ENCODE measurements around the gene NFAT5.
"Not testable (repeated sequence)": the region's sequence is repeated elsewhere in the genome, so short reads cannot be mapped to it uniquely, and the experiment has no call there.

NFAT5 gene

GRCh38 chr16:69595127-69596036 is 29.6 kb downstream of the NFAT5 start:
- no peak for DNase-seq (ENCODE audit: low read depth)

- no peak for DNase-seq (ENCODE audit: low read depth)
These were observed 31.0 kb downstream of the NFAT5 start for GRCh38 chr16:69596801-69597200.

DNA sequence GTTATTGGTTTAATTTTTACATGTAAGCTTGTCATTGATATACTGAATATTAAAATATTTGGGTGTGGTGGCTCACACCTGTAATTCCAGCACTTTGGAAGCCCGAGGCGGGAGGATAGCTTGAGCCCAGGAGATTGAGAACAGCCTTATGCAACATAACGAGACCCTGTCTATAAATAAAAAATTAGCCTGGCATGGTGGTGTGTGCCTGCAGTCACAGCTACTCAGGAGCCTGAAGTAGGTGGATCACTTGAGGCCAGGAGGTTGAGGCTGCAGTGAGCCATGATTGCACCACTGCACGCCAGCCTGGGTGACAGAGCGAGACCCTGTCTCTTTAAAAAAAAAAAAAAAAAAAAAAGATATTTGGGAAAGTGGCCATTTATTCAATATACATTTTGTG is 32.3 kb downstream of the NFAT5 start:
- no peak for DNase-seq (ENCODE audit: low read depth)

- DNase-seq (ENCODE audit: low read depth), result no peak
These were observed 34.0 kb downstream of the NFAT5 start for GRCh38 chr16:69599731-69600130.

- no peak for DNase-seq (ENCODE audit: low read depth)
These were observed 34.4 kb downstream of the NFAT5 start for GRCh38 chr16:69600202-69600601.

- no peak for DNase-seq (ENCODE audit: low read depth)
These were observed 35.5 kb downstream of the NFAT5 start for GRCh38 chr16:69601250-69601649.

DNA sequence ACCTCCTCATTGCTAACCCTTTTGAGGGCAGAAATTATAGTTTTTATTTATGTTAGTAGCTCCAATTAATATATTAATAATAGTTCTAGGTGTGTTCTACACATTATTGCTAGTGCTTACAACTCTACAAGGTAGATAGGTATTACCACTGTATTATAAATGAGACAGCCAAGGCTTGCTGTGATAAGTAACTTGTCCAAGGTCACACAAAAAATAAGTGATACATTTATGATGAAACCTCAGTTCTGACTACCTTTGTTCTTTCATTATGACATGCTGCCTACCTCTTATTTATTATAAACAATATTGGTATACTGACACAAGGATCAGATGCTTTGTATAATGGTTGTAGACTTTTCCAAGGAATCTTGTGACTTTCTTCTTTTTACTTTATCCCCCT is 41.2 kb downstream of the NFAT5 start:
- DNase-seq (ENCODE audit: low read depth), result no peak

GRCh38 chr16:69607674-69608073 is 41.9 kb downstream of the NFAT5 start:
- DNase-seq (ENCODE audit: low read depth), result no peak

- DNase-seq (ENCODE audit: low read depth), result no peak
These were observed 44.6 kb downstream of the NFAT5 start for GRCh38 chr16:69610356-69610755.

DNA sequence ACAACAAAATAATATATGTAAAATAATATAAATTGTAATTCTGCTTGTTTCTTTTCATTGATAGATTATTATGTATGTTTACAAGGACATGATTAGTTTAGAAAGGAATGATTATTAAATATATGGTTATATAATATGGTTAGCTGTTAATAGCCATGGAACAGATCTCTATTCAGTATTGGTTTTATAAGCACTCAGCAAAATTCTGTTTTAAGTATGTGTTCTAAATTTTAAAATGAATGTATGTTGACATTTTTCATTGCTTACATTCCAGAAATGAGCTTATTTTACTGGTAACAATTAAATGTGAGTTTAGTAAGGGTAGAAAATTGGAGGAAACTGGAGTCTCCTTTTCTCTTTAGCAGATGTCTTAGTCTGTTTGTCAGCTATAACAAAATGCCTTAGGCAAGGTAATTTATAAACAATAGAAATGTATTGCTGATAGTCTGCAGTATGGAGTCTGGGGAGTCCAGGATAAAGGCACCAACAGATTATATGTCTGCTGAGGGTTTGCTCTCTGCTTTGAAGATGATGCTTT is 45.4 kb downstream of the NFAT5 start:
- no peak for DNase-seq (ENCODE audit: low read depth)

DNA sequence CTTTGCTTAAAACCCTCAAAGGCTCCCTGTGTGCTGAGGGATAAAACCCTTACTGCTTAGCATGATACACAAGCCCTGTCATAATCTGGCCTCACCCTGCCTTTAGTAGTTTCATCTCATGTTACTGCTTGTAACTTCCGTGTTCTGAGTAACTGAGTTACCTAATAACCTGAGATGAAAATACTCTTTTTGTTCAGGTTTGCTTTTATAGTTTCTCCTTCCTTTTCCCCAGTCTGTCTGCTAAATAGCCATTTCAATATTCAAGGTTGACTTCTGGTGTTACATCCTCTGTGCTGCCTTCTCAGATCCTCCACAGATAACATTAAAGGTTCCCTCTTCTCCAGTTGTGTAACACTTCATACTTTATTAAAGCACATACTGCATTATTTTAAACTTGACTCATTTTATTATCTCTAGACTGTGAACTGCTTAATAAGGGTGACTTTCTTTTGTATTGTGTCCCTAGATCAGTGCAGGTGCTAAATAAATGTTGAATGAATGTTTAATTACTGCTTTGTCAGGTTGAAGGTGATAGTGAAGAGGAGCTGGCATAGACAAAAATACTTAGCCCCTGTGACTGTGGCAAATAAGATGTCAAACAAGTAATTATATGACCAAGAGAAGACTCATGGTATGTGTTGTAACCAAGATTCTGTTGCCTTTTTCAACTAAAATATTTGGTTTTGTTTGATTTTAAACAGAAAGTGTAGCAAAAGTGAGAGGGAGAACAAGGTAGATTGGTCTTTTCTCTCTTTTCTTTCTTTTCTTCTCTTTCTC is 47.8 kb downstream of the NFAT5 start:
- DNase-seq (ENCODE audit: low read depth), result no peak

DNA sequence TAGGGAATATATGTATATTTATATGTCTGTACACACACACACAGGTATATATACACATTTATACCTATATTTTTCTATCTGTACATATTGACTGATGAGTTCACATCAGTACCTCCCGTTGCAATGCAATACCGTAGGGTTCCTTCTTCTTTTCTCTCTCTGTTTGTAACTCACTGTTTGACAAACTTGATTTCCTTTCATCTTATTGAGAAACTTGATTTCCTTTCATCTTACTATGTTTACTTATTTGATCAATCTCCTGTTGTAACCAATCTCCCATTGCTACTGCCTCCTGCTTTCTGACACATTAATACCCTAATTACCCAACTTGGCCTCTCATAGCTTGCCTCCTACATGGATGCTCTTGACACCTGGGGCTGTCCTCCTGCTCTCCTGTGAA is 49.8 kb downstream of the NFAT5 start:
- no peak for DNase-seq (ENCODE audit: low read depth)

- no peak for DNase-seq (ENCODE audit: low read depth)
These were observed 50.3 kb downstream of the NFAT5 start for GRCh38 chr16:69616082-69616481.

- no peak for DNase-seq (ENCODE audit: low read depth)
These were observed 52.5 kb downstream of the NFAT5 start for GRCh38 chr16:69618307-69618706.

DNA sequence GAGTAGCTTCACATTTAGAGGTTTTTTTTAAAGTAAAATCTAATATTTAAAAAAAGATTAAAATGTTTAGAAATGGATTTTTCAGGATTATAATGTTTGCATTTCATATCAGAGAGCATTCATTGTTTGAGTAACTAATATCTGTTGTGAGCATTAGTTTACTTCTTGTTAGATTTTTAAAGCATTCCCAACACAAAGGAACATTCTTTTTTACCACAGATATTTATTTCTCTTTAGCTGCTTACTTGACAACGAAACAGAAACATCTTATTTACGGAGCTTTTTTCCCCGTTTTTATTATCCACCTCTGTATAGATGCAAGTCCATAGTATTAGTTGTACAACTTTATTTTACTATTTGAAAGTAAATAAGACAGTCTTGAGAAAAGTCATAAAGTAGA is 53.0 kb downstream of the NFAT5 start:
- DNase-seq (ENCODE audit: low read depth), result no peak

GRCh38 chr16:69619514-69619913 is 53.7 kb downstream of the NFAT5 start:
- DNase-seq (ENCODE audit: low read depth), result no peak

GRCh38 chr16:69620573-69620972 is 54.8 kb downstream of the NFAT5 start:
- DNase-seq (ENCODE audit: low read depth), result no peak

DNA sequence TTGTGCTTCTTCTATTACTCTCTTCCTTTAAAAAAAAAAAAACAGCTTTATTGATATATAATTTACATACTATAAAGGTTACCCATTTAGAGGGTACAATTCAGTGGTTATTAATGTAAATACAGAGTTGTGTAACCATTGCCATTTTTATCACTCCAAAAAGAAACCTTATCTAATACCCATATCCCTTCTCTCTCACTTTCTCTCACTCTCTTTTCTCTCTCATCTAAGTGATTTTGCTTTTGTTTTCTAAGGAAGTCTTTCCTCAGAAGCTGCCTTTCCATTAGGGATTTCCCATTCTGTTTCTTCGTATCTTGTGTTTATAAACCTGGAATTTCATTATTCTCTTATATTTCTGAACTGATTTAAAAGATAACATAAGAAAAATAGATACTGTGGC is 55.5 kb downstream of the NFAT5 start:
- no peak for DNase-seq (ENCODE audit: low read depth)

DNA sequence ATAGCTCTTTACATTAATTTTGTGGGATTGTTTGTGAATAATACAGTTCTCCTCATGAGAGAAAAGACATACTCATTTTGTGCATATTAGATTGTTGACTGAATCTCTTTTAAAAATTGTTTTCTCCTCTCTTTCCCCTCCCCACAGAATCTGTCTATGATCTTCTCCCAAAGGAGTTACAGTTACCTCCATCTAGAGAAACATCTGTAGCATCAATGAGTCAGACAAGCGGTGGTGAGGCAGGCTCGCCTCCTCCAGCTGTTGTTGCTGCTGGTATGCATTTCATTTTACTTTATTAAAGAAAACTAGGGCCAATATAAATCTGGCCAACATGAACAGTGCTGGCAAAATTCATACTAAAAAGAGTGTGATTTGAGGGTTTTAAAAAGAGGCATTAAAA is 60.5 kb downstream of the NFAT5 start:
- DNase-seq (ENCODE audit: low read depth), result no peak

DNA sequence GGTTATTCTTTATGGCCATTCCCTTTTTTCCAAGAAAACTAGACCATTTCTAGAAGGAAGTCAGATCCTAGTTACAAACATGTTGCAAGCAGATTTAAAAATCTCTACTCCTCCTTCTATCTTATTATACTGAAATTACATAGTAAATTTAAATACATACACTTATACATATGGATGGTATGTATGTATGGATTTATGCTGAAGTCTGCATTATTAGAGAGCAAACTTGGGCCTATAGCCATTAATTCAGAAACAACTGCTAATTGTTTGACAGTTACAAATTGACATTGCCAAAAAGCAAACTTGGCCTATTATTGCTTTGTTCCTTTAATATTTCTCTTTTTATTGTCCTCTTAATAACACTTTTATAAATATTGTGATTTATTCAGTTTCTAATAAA is 67.1 kb downstream of the NFAT5 start:
- DNase-seq (ENCODE audit: low read depth), result no peak

DNA sequence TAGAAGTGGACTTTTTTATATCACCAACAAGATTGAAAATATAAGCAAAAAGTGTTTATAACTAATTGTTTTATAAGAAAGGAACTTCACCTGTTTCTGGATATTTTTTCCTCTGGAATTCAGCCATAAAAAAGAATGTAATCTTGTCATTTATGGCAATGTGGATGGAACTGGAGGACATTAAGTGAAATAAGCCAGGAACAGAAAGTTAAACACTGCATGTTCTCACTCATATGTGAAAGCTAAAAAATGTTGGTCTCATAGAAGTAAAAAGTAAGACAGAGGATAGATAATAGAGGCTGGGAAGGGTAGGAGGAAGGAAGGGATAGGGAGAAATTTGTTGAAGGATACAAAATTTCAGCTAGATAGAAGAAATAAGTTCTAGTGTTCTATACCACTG is 67.6 kb downstream of the NFAT5 start:
- DNase-seq (ENCODE audit: low read depth), result no peak

DNA sequence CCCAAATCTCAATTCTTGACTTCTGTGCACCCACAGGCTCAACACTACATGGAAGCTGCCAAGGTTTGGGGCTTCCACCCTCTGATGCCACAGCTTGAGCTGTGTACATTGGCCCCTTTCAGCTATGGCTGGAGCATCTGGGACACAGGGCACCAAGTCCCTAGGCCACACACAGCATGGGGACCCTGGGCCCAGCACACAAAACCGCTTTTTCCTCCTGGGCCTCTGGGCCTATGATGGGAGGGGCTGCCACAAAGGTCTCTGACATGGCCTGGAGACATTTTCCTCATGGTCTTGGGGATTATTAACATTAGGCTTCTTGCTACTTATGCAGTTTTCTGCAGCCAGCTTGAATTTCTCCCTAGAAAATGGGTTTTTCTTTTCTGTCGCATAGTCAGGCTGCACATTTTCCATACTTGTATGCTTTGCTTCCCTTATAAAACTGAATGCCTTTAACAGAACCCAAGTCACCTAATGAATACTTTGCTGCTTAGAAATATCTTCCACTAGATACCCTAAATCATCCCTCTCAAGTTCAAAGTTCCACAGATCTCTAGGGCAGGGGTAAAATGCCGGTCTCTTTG is 70.9 kb downstream of the NFAT5 start:
- DNase-seq (ENCODE audit: low read depth), result not testable (repeated sequence)
